Glomerular visceral epithelial cell (primary cell): ENCODE measurements around the gene MGAT4C.

ENCODE experiments used
- DNase-seq: peaks from one replicate; pipeline ENCODE4 v3.0.0-alpha.2; 2016; ENCODE audit errors: extremely low spot score

Gene MGAT4C

DNA sequence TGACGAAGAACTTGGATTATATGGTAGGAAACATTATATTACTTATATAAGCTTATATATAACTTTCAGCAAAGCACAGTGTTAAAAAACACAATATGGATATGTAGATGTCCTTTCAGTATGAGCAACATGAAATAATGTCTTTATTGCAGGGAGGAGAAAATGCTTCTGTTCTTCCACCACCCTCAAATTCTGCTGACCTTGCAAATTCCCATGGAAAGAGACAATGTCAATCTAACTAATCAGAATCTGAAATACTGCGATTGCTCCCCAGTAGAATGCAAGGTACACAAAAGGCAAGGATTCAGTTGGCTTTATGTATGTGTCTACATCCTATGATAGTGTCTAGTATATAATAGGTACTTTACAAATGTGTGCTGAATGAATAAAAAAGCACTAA lies 26.4 kb downstream of the MGAT4C start:
- no peak for DNase-seq

DNA sequence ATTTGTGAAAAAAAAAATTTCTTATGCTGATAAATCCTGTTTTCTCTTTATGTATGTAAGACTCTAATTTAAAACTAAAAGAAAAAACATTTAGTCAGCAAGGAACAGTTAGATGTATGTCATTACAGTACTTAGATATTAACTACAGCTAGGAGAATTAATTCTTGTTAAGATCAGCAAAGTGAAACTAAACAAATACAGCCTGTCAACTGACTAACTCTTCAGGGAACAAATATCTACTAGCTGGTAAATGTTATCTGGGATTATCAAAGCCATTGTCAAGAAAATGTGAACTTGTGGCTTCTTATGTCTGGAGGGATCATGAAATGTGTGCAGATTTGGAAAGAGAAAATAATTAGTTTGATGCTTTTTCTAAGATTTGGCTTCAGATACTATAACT lies 27.5 kb downstream of the MGAT4C start:
- no peak for DNase-seq

DNA sequence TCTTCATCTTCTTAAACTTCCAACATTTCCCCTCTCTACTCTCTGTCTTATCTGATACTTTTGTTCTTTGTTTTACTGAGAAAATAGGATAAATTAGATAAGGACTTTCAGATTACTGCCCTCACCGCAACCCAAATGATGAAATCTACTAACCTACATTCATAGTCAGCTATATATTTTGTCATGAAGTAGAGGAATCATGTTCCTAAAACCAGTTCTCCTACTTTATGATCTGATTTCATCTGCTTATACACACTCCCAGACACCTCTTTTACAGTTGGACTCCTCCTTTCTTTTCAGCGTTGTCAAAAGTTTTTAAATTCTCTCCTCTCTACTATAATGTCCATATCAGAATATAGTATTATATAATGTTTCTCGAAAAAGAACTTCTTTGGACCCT lies 29.7 kb downstream of the MGAT4C start:
- DNase-seq, result no peak

DNA sequence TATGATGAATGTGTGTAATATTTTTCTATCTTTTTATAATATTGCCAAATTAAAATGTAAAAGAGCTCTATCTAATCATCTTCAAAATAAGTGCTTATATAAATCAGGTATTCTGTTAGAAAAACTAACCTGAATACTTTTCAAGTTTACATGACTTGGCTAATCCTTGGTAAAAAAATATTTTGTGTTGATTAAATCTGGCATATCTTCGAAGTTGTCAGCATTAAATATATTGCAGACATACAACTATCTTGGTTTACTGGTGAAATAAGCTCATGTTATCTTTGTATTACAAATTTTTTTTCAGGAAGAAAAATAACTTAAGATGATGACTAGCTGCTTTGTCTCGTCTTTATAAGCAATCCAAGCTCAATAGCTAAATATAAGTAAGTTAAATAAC lies 39.6 kb downstream of the MGAT4C start:
- DNase-seq, result no peak

DNA sequence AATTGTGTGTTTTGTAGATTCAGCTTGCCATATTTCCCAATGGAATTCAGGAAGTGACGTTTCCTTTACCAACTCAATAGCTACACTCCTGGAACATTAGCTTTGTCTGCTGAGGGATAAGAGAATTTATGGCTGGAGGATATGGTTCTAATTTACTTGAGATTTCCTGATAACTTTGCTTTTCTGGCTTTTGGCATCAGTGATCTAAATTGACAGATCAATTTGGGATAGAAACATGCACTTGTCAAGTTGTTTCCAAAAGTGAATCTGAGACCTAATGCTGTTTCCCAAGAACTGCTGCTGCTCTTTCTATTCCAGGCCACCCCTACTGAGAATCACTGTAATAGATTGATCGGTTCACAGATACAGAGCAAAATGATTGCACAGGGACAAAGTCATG lies 43.2 kb downstream of the MGAT4C start:
- no peak for DNase-seq

DNA sequence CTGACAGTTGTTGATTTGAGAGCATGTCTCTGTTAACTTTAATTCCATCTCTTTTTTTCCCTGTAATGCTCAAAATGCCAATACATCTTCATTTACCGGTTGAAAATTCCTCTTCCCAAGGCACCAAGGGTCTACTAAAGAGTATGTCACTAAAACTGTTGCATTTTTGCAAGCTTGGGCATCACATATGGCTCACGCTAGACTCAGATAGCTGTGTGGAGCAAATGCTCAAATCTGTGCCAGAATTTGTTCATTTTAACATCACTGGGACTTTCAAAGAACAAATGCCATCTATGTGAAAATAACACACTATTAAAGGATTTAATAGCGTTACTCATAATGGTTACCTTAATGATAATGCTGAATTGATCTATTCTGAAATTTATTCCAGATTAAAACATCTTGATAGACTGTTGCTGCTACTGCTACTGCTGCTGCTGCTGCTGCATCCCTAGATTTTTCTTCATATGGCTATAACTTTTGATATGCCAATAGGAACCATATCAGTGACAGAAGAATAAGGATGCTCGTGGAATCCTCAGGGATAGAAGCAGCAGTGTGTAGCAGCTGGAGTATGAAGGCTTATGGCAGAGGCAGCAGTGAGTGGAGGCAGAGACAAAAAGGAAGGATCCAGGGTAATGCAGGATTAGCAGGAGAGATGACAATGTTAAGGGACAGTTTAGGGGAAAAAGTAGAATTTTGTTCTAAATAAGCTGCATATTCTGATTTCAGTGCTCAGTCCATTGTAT lies 57.3 kb downstream of the MGAT4C start:
- no peak for DNase-seq

DNA sequence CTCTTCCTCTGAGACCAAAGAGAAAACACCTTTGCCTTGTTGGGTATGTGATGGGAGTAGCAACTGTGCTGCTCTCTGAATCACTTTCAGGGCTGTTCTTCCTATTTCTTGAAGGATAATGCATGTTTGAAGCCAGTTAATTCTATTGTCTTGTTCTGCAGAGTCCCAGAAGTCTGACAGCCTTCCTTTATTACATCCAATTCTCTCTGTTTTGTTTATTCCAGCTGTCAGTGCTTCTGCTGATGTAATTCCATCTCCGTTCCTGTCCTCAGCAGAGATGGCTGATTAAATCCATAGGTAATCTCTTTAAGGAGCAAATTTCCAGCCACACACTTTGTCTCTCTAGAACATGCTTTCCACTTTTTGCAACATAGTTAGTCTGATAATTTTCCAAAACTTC lies 59.7 kb downstream of the MGAT4C start:
- DNase-seq, result no peak

DNA sequence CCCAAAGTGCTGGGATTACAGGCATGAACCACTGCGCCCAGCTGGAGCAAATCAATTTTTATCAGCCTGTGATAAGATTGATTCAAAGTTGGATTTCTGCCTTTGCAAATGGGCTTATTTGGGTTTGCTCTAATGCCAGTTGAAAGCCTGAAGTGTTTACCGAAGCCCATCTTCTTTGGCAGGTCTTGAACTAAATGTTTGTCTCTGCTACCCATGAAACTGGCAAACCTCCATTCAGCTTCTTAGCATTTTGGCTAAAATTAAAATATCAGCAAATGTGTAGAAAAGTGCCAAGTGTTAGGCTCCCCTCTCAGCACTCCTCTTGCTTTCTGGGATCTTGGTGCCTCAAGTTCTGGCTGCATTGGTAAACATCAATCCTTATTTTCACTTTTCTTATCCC lies 61.5 kb downstream of the MGAT4C start:
- DNase-seq, result no peak

DNA sequence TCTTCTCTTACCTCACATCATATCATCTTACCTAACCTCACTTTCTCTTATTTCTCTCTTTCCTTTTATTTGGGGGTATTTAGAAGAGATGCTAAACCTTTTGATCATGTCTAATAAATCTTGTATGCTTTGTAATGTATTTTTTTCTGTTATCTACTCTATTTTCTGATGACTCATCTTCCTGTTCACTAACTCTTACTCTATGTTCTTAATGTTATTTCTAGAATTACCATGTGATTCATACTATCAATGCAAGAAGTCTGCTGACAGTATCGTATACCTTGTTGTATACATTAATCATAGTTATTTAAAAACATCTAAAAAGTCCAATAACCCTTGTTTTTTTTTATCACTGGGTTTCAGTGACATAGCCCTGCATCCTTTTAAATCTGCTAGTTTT lies 62.3 kb downstream of the MGAT4C start:
- no peak for DNase-seq

DNA sequence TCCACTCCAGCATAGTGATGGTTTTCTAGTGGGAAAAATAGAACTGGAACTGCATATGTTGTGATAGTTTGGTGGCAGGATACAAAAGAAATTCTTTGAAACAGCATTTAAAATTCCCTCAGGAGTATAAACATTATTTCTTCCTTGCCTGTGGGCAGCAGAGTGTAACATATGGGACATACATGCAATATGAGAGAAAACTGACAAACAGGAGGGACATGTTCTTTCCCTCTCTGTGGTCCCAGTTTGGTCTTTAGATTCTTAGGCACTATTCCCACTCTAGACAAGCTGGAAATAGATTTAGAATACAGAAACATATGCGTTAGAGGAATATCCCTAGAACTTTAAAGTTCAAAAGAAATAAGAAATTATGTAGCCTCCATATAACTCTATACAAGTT lies 68.0 kb downstream of the MGAT4C start:
- DNase-seq, result no peak

DNA sequence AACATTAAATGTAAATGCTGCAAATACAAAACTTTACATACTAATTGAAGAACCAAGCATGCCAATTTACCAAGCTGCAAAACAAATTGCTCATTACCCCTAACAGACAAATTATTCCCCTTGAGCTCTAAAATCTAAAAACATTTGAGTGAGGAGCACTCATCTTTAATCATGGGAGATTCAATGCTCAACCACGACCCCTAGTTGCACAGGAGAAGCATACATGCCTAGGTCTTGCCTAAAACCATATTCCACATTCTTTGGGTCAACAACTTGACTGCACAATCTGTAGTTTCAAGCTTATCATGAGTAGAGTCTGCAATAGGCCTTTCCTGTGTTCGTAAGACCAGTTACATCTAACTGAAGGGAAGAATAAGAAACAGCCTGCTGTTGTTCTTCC lies 69.7 kb downstream of the MGAT4C start:
- no peak for DNase-seq

DNA sequence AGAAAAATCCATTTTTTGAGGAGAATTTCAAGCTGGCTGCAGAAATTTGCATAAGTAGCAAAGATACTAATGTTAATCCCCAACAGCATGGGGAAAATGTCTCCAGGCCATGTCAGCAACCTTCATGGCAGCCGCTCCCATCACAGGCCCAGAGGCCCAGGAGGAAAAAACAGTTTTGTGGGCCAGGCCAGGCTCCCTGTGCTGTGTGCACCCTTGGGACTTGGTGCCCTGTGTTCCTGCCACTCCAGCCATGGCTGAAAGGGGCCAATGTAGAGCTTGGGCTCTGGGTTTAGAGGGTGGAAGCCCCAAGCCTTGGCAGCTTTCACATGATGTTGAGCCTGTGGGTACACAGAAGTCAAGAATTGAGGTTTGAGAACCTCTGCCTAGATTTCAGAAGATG lies 76.3 kb downstream of the MGAT4C start:
- no peak for DNase-seq

DNA sequence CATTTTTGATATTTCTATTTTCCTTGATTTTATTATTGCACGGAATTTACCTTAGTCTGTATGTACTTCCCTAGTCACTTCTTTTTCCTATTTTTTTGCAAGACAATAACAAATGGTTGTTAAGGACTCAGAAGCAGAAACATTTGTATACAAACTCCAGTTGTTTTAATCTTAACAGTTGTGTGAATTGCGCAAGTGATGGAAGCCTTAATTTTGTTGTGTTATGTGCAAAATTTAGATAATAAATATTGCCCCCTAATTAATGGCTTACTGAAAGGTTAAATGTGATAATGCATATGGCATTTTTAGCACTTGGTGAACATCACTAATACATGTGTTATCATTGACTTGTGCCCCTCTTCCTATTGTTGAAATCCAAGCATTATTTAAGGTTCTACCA lies 82.0 kb downstream of the MGAT4C start:
- no peak for DNase-seq

DNA sequence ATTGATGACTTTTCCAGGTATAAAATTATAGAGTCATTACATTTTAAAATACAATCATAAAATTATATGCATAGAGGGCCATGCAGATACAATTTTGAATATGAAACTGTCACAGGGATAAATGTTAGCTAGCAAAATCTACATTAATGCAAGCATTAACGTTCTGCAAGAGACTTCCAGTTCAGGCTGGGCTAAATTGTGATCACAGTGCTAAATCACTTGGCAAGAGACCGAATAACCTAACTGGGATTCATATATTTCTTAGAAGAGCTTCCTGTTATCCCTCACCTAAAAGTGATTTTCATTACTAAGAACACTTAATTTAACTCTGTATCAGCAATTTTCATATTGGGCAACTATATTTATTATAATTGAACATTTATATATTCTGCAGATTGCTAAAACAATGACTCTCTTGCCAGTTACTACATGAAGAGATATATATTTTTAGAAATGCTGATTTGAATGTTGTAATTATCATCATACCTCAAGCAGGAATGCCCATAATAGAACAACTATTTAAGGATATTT lies 83.2 kb downstream of the MGAT4C start:
- DNase-seq, result no peak

DNA sequence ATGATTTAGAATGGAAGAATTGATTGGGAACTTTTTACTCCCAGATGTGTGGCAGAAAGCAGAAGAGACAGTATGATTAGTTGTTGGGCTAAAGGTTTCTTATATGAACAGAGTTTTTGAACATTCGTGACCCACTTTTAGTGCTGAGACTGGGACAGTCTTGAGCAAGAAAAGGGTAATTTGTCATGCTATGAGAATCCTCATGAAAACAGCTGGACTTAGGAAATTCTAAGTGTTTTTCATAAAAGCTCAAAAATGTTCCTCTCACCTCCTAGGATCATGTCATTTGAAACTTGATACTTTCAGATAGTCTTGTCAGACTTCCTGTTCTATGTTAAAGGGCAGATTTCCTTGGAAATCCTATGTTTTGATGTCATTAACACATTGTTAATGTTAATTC lies 86.1 kb downstream of the MGAT4C start:
- DNase-seq, result no peak

DNA sequence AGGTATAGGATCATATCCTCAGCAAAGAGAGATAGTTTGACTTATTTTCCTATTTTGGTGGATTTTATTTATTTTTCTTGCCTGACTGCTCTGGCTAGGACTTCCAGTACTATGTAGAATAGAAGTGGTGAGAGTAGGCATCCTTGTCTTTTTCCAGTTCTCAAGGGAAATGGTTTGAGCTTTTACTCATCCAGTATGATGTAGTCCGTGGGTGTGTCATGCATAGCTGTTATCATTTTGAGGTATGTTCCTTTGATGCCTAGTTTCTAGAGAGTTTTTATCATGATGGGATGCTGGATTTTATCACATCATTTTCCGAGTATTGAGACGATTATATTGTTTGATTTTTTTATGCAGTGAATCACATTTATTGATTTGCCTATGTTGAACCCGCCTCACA lies 97.2 kb downstream of the MGAT4C start:
- DNase-seq, result no peak

DNA sequence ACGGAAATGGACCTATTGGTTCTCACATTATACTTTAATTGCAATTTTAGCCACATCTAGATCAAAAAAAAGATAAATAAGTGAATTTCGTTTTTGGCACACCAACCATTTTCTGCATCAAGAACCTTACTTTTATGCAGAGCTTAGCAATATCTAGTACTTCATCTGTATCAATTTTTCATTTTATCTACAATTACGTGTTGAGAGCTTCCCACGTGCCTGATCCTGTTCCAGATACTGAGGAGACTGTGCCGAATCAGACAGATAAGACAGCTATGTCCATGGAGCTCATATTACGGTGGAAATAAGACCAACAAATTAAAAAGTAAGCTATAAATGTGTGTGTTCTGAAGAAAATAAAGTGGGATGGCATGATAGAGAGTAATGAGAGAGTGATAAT lies 101.6 kb downstream of the MGAT4C start:
- DNase-seq, result no peak

DNA sequence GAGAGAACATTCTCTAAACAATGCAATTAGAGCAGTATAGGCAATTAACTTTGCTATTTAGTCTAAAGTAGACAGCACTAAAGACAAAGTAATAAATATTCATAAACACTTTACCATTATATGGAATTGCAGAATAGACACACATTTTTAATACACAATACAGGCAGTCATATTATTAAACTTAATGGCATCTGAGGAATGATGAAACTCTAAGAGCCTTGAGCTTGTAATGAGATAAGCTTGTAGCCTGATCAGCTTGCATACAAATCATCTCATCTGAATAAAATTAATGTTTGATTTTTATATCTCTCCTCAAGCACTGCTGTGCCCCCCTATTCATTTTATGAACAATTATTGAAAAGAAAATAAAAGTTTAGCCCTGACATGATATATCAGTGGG lies 107.6 kb downstream of the MGAT4C start:
- DNase-seq, result no peak

DNA sequence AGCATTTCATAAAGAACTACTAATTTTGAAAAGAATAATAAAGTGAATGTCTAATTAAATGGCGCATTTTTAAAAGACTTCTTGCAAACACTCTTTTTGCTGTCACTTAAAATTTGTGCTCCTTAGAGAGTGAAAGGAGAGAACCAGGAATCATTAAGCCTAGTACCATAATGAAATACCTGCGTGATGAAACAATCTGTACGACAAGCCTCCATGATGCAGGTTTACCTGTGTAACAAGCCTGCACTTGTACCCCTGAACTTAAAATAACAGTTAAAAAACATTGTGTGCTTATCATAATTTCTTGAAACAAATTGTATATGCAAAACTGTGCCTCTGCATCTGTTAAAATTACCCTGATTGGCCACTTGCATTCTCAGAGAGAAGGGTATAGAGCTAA lies 108.1 kb downstream of the MGAT4C start:
- no peak for DNase-seq

DNA sequence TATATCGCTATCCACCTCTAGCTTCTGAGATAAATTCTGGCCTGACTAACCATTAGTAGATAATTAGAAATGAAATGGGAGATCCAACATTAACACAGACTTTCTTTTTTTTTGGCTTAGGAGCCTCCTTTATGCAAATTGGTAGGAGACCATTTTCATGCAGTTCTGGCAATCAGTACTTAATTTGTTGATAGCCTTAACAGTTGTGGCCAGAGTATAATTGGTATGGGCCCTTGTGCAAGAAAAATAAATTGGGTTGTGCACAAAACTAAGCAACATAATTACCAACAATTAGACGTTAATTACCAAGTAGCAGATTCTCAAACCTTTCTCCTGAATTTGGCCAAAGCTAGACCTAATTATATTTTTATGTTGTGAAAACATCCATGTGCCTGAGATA lies 111.0 kb downstream of the MGAT4C start:
- DNase-seq, result no peak

DNA sequence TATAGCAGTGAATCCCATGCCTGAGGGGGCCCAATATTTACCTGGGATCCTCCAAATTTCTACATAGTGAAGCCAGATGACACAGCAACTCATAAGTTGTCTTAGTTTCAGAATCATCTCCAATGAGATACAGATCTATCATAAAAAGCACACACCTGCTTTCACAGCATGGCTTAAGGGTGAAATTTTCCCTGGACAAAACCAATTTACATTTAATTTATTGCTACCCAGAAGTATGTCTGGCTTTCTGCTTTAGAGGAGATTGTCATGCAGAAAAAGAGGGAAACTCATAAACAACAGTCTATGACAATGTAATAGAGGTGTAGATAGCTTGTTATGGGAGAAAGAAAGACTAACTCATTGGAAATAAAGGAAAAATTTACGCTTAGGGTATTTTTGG lies 113.0 kb downstream of the MGAT4C start:
- no peak for DNase-seq

DNA sequence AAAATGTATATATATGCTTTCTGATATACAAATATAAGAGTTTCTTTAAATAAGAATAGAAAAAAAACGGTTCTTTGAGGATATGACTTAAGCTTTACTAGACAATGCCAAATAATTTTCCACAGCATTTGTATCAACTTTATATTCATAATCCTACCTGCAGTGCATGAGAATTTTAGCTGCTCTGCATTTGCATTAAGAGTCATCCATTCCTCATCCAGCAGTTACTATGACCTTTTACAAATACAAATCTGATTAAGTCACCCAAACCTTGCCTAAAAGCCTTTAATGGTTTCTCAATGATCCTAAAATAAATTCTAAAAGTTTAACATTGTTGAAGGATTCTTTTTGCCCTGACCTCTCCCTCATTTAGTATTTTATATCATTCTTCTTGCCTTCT lies 116.5 kb downstream of the MGAT4C start:
- no peak for DNase-seq

DNA sequence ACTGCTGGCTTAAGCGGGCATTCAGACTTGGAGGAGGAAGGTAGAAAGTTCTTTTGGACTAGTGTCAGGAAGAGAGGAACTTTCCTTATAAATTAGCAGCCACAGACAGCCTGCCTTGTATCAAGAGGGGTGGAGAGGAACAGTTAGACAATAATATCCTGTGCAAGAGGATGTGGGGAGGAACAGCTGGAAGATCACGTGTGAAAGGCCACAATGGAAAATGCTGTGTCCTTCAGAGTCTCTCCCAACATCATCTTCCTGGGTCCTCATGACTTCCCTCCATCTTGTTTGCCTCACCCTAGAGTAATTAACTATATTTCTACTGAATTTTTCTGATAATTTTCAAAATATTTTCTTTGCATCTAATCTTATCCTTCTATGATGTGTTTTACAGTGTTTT lies 117.4 kb downstream of the MGAT4C start:
- DNase-seq, result no peak

DNA sequence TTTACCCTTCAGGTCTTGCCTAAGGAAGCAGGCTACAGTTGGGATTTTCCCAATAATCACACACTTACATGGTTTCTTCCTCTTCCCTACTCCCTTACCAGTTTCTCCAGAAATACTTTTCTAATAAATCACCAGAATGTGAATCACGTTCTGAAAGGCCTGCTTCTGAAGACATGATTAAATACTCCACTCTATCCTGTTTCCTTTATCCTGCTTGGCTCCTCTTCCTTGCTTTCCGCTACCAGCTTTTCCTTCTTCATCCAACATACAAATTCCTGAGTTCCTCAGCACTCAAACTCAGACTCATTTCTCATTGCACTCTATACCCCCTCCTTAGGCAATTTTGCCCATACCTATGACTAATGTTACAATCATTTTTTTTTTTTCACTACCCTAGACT lies 118.3 kb downstream of the MGAT4C start:
- DNase-seq, result peak; percentile 87
